Effector memory CD4-positive, alpha-beta T cell (primary cell): ENCODE measurements around the gene CALCA.

Experiments used
- DNase-seq, 3 donors: peaks; one replicate each; pipeline ENCODE4 v3.0.0-alpha.2; 2020
- H3K27ac ChIP-seq: 2 replicates; pipeline ENCODE4 v1.7.0; 2013; ENCODE audit warnings: mild to moderate bottlenecking, low read length, moderate library complexity; ENCODE audit not compliant: insufficient read depth, poor library complexity, severe bottlenecking
- H3K27me3 ChIP-seq: replicated peaks from 2 replicates; pipeline ENCODE4 v1.7.0; 2013; ENCODE audit warnings: mild to moderate bottlenecking, low read length; ENCODE audit not compliant: insufficient read depth, control insufficient read depth, poor library complexity, severe bottlenecking
- H3K36me3 ChIP-seq: 2 replicates; pipeline ENCODE4 v1.7.0; 2013; ENCODE audit warnings: mild to moderate bottlenecking, low read length, moderate library complexity; ENCODE audit not compliant: control insufficient read depth, insufficient read depth
- H3K4me1 ChIP-seq: 2 replicates; pipeline ENCODE4 v1.7.0; 2013; ENCODE audit warnings: low read length, mild to moderate bottlenecking; ENCODE audit not compliant: control insufficient read depth, insufficient read depth, poor library complexity, severe bottlenecking
- H3K4me3 ChIP-seq: 2 replicates; pipeline ENCODE4 v1.7.0; 2013; ENCODE audit warnings: low read length, low read depth, mild to moderate bottlenecking; ENCODE audit not compliant: insufficient read depth, poor library complexity, severe bottlenecking
- H3K9me3 ChIP-seq: 2 replicates; pipeline ENCODE4 v1.7.0; 2013; ENCODE audit warnings: mild to moderate bottlenecking, low read length, moderate library complexity; ENCODE audit not compliant: control insufficient read depth

The CALCA gene

GRCh38 chr11:14949437-14950147 lies 22.6 kb downstream of the CALCA start:
- Histone ChIP-seq H3K27ac (no peak overlapping the region), H3K27me3 (no peaks in the 10 kb centered on the region), H3K36me3 (no peaks in the 10 kb centered on the region), H3K4me1 (no peaks in the 10 kb centered on the region), H3K4me3 (no peak overlapping the region), H3K9me3 (no peaks in the 10 kb centered on the region)
- no peak for DNase-seq

GRCh38 chr11:14942745-14943144 lies 29.4 kb downstream of the CALCA start:
- no peak overlapping the region for H3K4me3 ChIP-seq
- DNase-seq = no peak
- no peaks in the 10 kb centered on the region for H3K27me3 ChIP-seq
- no peak overlapping the region for H3K27ac ChIP-seq
- no peaks in the 10 kb centered on the region for H3K4me1 ChIP-seq
- H3K9me3 ChIP-seq = no peaks in the 10 kb centered on the region
- H3K36me3 ChIP-seq = no peaks in the 10 kb centered on the region

- Histone ChIP-seq H3K36me3 (no peaks in the 10 kb centered on the region), H3K4me3 (no peak overlapping the region), H3K9me3 (no peaks in the 10 kb centered on the region), H3K27me3 (no peaks in the 10 kb centered on the region), H3K27ac (no peak overlapping the region), H3K4me1 (no peaks in the 10 kb centered on the region)
- DNase-seq = no peak
Observed at GRCh38 chr11:14938936-14939335, 33.2 kb downstream of the CALCA start.

GRCh38 chr11:14934641-14935351 lies 37.4 kb downstream of the CALCA start:
- no peak for DNase-seq
- Histone ChIP-seq H3K27me3 (no peaks in the 10 kb centered on the region), H3K4me3 (no peak overlapping the region), H3K4me1 (no peaks in the 10 kb centered on the region), H3K27ac (no peak overlapping the region), H3K36me3 (no peaks in the 10 kb centered on the region), H3K9me3 (no peaks in the 10 kb centered on the region)

GRCh38 chr11:14932447-14932846 lies 39.7 kb downstream of the CALCA start:
- H3K36me3 ChIP-seq = no peaks in the 10 kb centered on the region
- no peaks in the 10 kb centered on the region for H3K9me3 ChIP-seq
- DNase-seq = no peak
- H3K4me1 ChIP-seq = no peaks in the 10 kb centered on the region
- H3K4me3 ChIP-seq = no peak overlapping the region
- H3K27ac ChIP-seq = no peak overlapping the region
- no peaks in the 10 kb centered on the region for H3K27me3 ChIP-seq

- DNase-seq = no peak
Observed at GRCh38 chr11:14930369-14930768, 41.8 kb downstream of the CALCA start.

GRCh38 chr11:14927146-14927545 lies 45.0 kb downstream of the CALCA start:
- no peaks in the 10 kb centered on the region for H3K36me3 ChIP-seq
- DNase-seq = no peak
- no peaks in the 10 kb centered on the region for H3K27me3 ChIP-seq
- no peaks in the 10 kb centered on the region for H3K4me1 ChIP-seq
- H3K27ac ChIP-seq = no peak overlapping the region
- no peaks in the 10 kb centered on the region for H3K9me3 ChIP-seq
- H3K4me3 ChIP-seq = no peak overlapping the region

More at GRCh38 chr11:14930369-14930768, 41.8 kb downstream of the CALCA start:
- H3K4me1 ChIP-seq = no peaks in the 10 kb centered on the region
- H3K27ac ChIP-seq = no peak overlapping the region
- H3K9me3 ChIP-seq = no peaks in the 10 kb centered on the region
- H3K36me3 ChIP-seq = no peaks in the 10 kb centered on the region
- no peak overlapping the region for H3K4me3 ChIP-seq
- no peaks in the 10 kb centered on the region for H3K27me3 ChIP-seq

- no peaks in the 10 kb centered on the region for H3K4me1 ChIP-seq
- no peak overlapping the region for H3K4me3 ChIP-seq
- H3K9me3 ChIP-seq = no peaks in the 10 kb centered on the region
- H3K27me3 ChIP-seq = no peaks in the 10 kb centered on the region
- no peak for DNase-seq
- no peaks in the 10 kb centered on the region for H3K36me3 ChIP-seq
- no peak overlapping the region for H3K27ac ChIP-seq
Observed at GRCh38 chr11:14924318-14924717, 47.8 kb downstream of the CALCA start.
